ENCODE measurements around the gene MYNN.
"Not testable (repeated sequence)": the region's sequence is repeated elsewhere in the genome, so short reads cannot be mapped to it uniquely, and the experiment has no call there.

The MYNN gene

GRCh38 chr3:169772897-169773816 lies at the start of gene MYNN:
Gene MYNN, plus strand, starts transcription at chr3:169773396. Its CDS starts 900 bp downstream, at chr3:169774296.
- peak; percentile 81 to 89 for DNase-seq (ENCODE audit: low read depth in 2 of 2)

GRCh38 chr3:169731857-169732256 lies 41.3 kb upstream of the MYNN start:
- DNase-seq (ENCODE audit: low read depth in 2 of 2), result not testable (repeated sequence)

GRCh38 chr3:169739067-169739466 lies 34.1 kb upstream of the MYNN start:
- DNase-seq (ENCODE audit: low read depth in 2 of 2), result no peak

- DNase-seq (ENCODE audit: low read depth in 2 of 2), result no peak
Observed at GRCh38 chr3:169744366-169745054, 28.7 kb upstream of the MYNN start.

- no peak for DNase-seq (ENCODE audit: low read depth in 2 of 2)
Observed at GRCh38 chr3:169746924-169747323, 26.3 kb upstream of the MYNN start.

- DNase-seq (ENCODE audit: low read depth in 2 of 2), result no peak
Observed at GRCh38 chr3:169748670-169749069, 24.5 kb upstream of the MYNN start.

GRCh38 chr3:169750665-169751064 lies 22.5 kb upstream of the MYNN start:
- DNase-seq (ENCODE audit: low read depth in 2 of 2), result no peak

- DNase-seq (ENCODE audit: low read depth in 2 of 2), result no peak
Observed at GRCh38 chr3:169751875-169752274, 21.3 kb upstream of the MYNN start.

GRCh38 chr3:169754711-169755110 lies 18.5 kb upstream of the MYNN start:
- no peak for DNase-seq (ENCODE audit: low read depth in 2 of 2)

GRCh38 chr3:169755488-169755887 lies 17.7 kb upstream of the MYNN start:
- no peak for DNase-seq (ENCODE audit: low read depth in 2 of 2)

GRCh38 chr3:169758359-169758994 lies 14.7 kb upstream of the MYNN start:
- DNase-seq (ENCODE audit: low read depth in 2 of 2), result no peak

GRCh38 chr3:169759256-169759655 lies 13.9 kb upstream of the MYNN start:
- no peak for DNase-seq (ENCODE audit: low read depth in 2 of 2)

GRCh38 chr3:169760479-169760878 lies 12.7 kb upstream of the MYNN start:
- no peak for DNase-seq (ENCODE audit: low read depth in 2 of 2)

GRCh38 chr3:169764312-169764881 lies 8.8 kb upstream of the MYNN start:
- DNase-seq (ENCODE audit: low read depth in 2 of 2), result peak; percentile 40 to 45

GRCh38 chr3:169764882-169765612 lies 8.1 kb upstream of the MYNN start, which contains the start of gene TERC:
Gene TERC, minus strand, starts transcription at chr3:169765060.
- DNase-seq (ENCODE audit: low read depth in 2 of 2), result peak; percentile 84 to 87

GRCh38 chr3:169769287-169770181 lies 3.7 kb upstream of the MYNN start, which contains the start of gene ACTRT3:
Gene ACTRT3, minus strand, starts transcription at chr3:169769561. Its CDS starts 41 bp downstream, at chr3:169769520.
- peak; percentile 57 to 60 for DNase-seq (ENCODE audit: low read depth in 2 of 2)

- DNase-seq (ENCODE audit: low read depth in 2 of 2), result no peak
Observed at GRCh38 chr3:169771497-169772304, 1.5 kb upstream of the MYNN start.

GRCh38 chr3:169772305-169772896 lies 795 bp upstream of the MYNN start:
- peak in 1 of 2 donors; percentile 36 for DNase-seq (ENCODE audit: low read depth in 2 of 2)

- DNase-seq (ENCODE audit: low read depth in 2 of 2), result no peak
Observed at GRCh38 chr3:169774186-169774585, 990 bp downstream of the MYNN start.
